ENCODE measurements around the gene MMP13. TPM values are rescaled to one million over a fixed set of nuclear protein-coding genes. Genes with fewer than 3 reads are reported as not detected.

MMP13 gene
- total RNA-seq, result 1.2 and 2.8 TPM in 2 replicates

GRCh38 chr11:102955624-102956023 lies at the start of gene MMP13:
MMP13 (minus strand) TSS chr11:102955732; CDS start chr11:102955705, 27 bp downstream.

Small RNAs within 50 kb of the gene (small RNA-seq; reads per million reads assigned to genes)
- gene RNU7-159P, result not detected

Other genes with a start within 250 kb of the MMP13 start
- gene MMP27, start 250.0 kb downstream of the MMP13 start, total RNA-seq, result 1.3 and 2.6 TPM in 2 replicates
- gene MMP8, start 230.8 kb downstream of the MMP13 start, total RNA-seq, result 2.3 and 2.8 TPM in 2 replicates
- 0.12 and 0.32 TPM in 2 replicates for gene MMP10, start 175.1 kb downstream of the MMP13 start, total RNA-seq
- 406 and 987 TPM in 2 replicates for gene MMP1, start 157.6 kb downstream of the MMP13 start, total RNA-seq
- 189 and 928 TPM in 2 replicates for gene MMP3, start 112.1 kb downstream of the MMP13 start, total RNA-seq
- 0.97 and 9.8 TPM in 2 replicates for gene MMP12, start 80.8 kb downstream of the MMP13 start, total RNA-seq
- 45.1 and 56.3 TPM in 2 replicates for gene DCUN1D5, start 136.4 kb upstream of the MMP13 start, total RNA-seq
- 51.6 and 79.0 TPM in 2 replicates for gene DYNC2H1, start 153.7 kb upstream of the MMP13 start, total RNA-seq

Measured in hair follicle dermal papilla cell (primary cell).